GM19025 (cell line): ENCODE results near the gene VAV2.

Experiments
- ATAC-seq: cut with Tn5 transposase; IDR thresholded peaks from one replicate; pipeline ENCODE4 v1.9.1; 2021; ENCODE audit warnings: mild to moderate bottlenecking, low read depth, moderate library complexity; ENCODE audit not compliant: unreplicated experiment

Gene VAV2

GRCh38 chr9:133739408-133740280 is 252.5 kb downstream of the VAV2 start:
- no peak for ATAC-seq

DNA sequence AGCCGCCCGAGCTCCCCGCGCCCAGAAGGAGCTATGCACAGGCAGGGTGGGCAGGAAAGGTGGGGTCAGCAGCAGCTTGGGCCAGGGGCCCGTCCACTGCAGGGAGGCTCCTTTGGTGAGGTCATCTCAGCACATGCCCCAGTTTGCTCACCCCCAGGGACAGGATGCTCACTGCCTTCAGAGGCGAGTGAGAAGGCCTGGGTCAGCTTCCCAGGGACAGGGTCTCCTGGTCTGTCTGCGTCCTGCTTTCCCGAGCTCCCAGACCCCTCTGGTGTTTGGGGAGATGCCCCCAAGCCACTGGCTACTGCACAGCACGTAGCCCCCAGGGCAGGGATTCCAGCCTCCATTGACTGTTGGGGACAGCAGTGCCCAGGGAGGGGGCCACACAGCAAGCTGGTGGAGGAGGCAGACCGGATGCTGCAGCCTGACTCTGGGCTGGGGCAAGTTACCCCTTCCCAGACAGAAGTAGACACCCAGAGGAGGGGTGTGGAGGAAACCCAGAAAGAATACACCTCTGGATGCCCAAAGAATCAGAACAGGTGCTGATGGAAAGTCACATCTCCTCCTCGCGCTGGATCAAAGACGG is 253.4 kb downstream of the VAV2 start:
- ATAC-seq = no peak

GRCh38 chr9:133737774-133738639 is 254.1 kb downstream of the VAV2 start, which contains the start of gene SARDH:
SARDH (minus strand) TSS chr9:133738352; CDS start chr9:133734173, 4,179 bp downstream.
- ATAC-seq = no peak

DNA sequence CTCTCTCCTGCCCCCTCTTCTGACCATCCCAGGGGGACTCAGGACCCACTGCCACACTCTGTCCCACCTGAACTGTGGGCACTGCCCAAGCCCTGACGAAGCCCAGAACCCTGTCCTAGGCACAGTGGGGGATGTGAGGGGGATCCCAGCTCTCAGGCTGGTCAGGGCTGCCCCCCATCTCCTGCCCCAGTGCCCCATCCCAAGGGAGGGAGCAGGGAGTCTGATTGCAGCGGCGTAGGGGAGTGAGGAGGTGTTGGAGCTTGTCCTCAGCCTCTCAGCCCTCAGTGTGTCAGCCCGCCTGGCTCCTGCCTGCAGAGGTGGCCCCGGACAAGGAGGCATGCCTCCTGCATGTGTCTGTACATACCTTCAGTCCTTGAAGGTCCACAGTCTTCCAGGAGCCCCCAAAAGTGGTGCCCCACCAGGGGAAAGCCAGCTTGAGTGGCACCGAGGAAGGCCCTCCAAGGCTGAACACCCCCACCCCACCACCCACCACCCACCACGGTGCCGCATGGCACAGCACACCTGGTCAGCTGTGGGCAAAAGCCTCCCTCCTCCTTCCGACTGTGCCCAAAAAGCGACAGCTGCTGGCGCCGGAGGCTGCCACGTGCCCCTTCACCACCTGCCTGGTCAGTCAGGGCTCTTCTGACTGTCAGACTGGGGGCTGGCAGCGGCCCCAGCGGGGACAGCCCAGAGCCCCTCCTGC is 254.9 kb downstream of the VAV2 start:
- ATAC-seq = no peak

GRCh38 chr9:133735931-133736330 is 256.2 kb downstream of the VAV2 start:
- no peak for ATAC-seq

- ATAC-seq = no peak
Measured at GRCh38 chr9:133735415-133735775, 256.7 kb downstream of the VAV2 start.

- no peak for ATAC-seq
Measured at GRCh38 chr9:133734590-133735414, 257.3 kb downstream of the VAV2 start.

DNA sequence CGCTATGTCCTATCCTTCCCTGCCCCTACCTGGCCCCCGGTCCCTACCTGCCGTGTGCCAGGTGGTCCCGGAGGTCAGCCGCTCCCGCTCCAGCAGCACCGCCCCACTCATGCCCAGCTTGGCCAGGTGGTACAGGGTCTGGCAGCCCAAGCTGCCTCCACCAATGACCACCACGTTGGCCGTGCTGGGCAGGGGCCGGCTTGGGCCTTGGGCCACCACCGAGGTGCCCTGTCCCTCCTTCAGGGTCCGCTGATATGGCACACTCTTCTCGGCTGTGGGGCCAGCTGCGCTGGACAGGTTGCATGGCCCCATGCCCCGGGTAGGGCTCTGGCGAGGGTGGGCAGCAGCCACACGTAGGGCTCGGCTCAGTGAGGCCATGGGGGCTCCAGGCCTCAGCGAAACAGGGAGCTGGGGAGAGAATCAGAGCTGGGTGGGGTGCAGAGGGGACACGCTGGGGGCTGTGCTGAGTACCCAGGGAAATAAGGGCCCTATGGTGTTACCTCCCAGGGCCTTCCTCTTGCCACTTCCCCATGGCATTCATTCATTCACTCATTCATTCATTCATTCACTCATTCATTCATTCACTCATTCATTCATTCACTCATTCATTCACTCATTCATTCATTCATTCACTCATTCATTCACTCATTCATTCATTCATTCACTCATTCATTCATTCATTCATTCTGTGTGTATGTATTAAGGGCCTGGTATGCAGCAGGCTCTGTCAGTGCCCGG is 258.2 kb downstream of the VAV2 start:
- ATAC-seq = no peak

DNA sequence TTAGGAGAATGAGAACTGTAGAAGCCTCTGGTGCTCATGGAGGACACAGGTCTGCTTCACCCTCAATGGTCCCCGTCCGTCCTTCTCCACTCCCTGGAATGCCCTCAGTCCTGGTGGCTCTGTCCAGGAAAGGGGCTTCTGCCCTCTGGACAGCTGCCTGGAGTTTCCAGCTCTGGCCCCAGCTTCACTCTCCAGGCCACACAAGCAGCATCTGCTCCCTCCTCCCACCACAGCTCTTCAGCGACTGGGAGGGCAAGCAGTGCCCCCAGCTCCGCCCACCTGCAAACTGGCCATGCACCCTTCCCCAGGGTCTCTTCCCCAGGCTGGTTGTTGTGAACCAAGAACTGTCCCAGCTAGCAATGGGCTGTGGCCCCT is 258.7 kb downstream of the VAV2 start:
- no peak for ATAC-seq

GRCh38 chr9:133732639-133733408 is 259.3 kb downstream of the VAV2 start:
- ATAC-seq = no peak

- no peak for ATAC-seq
Measured at GRCh38 chr9:133731876-133732638, 260.1 kb downstream of the VAV2 start.

DNA sequence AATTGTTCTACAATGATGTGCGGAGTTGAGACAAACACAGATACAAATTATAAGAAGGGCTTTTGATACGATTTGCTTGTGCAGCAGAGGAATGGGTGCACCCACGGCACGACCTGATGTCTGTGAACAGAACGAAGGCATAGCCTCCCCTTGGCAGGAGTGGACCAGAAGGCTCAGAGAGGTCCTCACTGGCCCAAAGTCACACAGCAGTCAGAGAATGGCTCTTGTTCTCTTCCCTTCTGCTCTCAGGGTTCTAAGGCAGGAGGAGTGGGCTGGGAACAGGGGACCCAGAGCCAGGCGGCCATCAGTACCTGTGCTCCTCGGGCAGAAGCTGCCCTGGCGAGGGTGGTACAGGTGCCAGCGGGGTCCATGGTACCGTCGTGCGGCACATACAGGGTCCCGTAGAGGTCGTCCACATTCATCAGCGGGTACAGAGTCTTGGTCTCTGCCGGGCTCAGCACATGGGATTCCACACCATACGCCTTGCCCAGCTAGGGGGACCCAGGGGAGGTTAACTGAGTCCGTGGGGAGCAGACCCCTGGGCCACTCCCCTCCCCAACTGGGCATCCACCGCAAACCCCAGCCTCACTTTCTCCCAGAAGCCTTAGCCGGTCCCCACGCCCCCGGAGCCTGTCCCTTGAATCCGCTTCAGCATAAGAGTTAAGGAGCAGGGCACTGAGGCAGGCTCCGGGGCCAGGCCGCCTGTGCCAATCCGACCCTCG is 261.0 kb downstream of the VAV2 start:
- ATAC-seq = no peak

DNA sequence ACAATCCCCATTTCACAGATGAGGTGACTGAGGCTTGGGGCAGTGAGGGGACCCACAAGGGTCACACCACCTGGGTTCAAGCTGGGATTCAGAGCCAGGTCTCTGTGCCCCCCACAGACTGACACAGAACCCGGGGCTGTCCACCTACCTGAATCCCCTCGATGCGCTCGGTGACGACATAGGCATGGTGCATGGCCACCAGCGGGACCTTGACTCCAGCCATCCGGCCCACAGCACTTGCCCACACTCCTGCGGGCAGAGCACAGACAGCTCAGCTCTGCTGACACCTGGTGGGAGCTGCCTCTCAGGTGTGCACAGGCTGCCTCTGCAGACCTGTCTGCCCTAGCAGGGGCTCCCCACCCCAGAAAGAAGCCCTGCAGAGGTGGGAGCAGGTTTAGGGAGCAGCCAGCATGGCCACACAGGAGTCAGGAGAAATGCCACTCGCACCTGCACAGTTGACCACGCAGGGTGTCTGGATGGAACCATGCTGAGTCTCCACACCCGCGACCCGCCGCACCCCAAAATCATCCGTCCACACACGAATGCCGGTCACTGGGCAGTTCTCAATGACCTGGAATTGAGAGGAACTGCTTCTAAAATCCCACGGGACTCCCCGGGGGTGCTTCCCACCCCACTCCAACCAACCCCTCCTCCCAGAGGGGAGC is 262.4 kb downstream of the VAV2 start:
- no peak for ATAC-seq

DNA sequence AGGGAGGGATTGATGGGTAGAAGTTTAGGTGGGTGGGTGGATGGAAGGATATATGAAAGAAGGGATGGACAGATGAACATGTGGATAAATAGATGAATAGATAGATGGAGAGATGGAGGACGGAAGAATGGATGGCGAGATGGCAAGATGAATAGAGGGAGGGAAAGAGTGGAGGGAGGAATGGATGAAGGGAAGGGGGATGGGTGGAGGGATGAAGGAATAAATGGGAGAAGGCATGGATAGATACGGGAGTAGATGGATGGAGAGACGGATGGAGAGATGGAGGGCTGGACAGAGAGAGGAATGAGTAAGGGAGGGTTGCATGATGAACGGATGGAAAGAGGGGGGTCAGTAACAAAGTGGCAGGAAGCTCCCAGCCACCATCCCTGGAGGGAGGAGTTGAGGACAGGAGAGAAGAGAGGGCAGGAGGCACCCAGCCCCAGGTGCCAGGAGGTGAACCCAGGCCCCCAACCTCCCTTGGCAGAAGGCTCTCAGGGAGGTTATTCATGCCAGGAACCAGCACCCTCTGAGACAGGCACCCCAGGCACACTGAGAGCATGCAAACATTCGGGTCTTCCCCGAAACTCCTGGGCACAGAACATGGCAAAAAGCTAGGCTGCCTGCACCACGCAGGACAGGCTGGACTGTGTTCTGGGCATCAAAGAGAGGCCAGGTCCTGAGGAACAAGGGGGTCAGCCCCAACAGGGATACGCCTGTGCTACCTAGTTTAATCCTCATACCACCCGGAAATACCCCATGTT is 263.1 kb downstream of the VAV2 start:
- no peak for ATAC-seq

DNA sequence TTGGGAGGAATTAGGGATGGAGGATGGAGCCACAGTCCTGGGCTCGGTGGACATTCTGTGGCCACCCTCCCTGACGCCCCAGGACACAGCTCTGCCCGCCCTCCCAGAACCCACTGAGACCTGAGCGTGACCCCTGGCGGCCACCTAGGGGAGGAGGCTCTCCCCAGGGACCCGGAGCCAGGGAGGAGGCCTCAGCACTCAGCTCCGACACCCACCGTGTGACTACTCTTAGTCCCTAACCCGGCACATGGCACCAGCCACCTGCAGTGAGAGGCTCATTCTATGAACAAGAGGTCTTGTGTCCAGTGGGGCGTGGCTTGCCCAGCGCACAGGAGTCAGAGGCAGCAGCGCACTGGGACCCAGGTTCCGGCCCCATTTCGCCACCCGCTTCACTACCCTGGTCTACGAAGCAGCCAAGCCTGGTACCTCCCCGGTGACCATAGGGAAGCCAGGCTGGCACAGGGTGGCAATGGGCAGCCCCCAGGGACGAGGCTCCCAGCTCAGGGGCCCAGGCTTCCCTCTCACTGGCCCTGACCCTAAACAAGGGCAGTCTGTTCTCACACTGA is 264.2 kb downstream of the VAV2 start:
- ATAC-seq = no peak
